ENCODE measurements around the gene SLC47A1.

SLC47A1 gene

DNA sequence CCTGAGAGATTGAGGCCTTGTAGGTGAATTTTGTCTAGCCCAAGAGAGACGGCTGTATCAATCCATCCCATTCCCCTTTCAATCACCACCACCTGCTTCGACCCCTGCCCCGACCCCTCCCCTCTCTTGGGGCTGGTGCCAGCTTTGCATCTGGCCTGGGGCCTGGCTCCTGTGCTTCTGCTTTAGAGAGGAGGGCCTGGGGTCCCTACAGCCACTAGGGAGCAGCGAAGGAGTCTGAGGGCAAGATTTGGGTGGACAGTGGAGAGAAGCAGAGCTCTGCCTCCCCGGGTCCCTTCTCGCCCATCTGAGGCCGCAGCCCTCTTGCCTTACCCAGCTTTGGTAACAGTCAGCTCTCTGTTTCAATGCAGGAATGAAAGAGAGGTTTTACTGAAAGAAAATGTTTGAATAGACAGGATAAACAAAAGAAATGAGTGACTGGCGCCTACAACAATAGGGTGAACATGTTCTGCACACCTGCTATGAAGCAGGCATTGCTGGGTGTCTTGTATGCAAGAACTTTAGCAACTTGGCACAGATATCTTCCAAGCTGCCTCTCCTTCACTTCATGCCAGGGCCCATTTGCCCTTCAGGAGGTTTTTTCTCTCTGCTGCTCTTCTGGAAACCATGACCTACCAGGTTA is 57.4 kb downstream of the SLC47A1 start:
- no peak for DNase-seq (ENCODE audit: low read depth)

DNA sequence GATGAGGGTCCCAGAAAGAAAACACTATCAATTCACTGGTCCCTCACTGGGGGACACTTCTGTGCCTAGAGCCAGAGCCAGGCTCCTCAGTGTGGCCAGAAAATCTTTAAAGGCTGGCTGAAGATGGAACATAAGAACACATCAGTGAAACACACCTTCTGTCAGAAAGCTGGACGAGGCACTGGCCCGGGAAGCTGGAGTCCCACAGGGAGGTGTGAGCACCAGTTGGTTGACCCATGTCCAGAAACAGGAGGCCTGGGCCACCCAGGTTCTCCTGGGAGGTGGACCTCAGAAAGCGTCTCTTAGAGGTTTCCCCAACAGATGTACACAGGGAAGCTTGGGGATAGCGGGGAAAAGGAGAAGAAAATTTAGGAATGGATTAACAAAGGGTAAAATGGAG is 58.7 kb downstream of the SLC47A1 start:
- DNase-seq (ENCODE audit: low read depth) = no peak

DNA sequence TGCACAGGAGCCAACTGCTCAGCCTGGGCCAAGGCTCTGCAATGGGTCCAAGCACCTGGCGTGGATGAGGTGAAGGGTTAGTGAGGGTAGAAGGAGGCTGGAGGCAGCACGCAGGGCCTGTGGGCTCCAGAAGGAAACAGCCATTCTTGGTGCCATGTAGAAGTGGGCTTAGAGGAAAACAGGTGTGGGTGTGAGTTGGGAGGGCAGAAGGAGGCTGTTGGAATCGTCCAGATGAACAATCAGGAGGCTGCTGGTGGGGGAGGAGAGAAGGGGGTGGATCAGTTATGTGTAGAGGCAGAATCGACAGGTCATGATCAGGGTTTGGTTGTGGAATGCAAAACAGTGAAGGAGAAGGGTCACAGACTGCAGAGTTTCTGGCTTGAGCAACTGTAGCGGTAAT is 63.2 kb downstream of the SLC47A1 start:
- no peak for DNase-seq (ENCODE audit: low read depth)

DNA sequence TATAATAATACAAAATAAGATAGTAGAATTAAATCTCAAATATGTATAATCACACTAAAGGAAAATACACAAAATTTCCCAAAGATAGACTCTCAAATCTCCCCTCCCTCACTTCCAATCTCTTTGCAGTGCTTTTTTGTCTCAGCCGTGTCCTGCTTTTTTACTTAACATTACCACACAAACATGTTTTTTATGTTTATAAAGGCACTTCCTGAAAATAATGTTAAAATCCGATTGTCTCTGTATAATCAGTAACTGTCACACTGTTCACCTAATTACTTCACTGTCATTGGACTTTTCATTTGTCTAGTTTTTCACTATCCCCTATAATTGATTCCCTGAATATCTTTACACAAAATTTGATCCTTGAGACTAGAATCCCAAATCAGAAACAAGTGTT is 76.7 kb downstream of the SLC47A1 start:
- no peak for DNase-seq (ENCODE audit: low read depth)

DNA sequence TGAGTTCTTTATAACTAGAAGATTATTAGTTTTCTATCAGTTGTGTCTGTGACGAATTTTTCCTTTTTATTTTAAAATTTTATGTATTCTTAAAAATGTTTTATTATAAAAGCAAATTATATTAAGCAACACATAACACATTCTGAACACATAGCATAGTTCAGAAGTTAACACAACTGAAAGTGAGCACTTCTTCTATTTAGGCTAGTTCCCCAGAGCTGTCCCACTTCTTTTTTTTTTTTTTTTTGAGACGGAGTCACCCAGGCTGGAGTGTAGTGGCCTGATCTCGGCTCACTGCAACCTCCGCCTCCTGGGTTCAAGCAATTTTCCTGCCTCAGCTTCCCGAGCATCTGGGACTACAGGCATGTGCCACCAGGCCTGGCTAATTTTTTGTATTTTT is 77.2 kb downstream of the SLC47A1 start:
- DNase-seq (ENCODE audit: low read depth) = no peak

DNA sequence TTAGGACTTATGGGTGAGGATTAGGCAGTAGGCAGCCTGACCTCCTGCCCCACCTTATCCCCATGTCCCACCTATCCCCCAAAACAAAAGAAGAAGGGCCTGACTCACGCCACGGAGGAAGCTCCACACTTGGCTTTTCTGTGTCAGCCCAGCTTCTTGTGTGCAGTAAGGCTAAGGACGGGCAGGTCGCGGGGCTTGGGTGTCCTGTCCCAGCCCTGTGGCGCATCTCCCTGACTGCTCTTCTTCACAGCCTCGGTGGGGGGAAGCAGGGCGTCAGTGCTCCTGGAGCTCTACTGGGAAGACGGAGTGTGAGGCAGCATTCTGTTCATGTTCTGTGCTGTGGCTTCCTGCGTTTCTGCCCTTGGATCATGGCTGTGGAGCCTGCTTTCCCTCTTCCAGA is 80.3 kb downstream of the SLC47A1 start:
- no peak for DNase-seq (ENCODE audit: low read depth)

DNA sequence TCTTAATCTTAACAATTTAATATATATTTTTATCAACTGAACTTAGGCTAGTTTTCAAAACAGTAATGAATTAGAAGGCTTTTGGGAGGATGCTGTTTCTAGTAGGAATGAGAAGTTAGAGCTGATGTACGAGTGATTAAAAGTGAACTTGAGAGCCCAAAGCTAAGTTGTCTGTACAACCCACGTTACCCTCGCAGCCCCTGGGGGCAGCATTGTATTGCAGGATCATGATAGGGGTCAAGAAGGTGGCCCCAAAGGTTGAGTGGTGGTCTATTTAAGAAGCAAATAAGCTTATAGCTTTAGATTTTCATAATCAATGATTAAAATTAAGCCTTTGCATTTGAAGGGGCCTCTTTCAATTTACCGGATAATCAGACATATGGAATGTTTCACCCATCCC is 81.2 kb downstream of the SLC47A1 start:
- DNase-seq (ENCODE audit: low read depth) = no peak

DNA sequence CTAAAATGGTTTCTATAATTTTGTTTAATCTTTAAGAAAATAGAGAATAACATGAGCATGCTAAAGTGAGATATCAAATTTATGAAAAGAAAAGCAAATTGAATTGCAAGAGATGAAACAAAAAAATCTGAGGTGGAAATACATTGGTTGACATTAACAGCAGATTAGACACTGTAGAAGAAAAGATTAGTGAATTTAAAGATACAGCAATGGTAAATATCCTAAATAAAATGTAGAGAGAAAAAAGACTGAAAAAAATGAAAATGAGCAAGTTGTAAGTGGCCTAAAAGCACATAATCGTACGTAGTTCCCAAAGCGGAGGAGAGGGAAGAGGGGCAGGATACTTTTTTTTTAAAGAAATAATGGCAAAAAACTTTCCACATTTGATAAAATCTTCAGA is 84.4 kb downstream of the SLC47A1 start:
- DNase-seq (ENCODE audit: low read depth) = no peak

DNA sequence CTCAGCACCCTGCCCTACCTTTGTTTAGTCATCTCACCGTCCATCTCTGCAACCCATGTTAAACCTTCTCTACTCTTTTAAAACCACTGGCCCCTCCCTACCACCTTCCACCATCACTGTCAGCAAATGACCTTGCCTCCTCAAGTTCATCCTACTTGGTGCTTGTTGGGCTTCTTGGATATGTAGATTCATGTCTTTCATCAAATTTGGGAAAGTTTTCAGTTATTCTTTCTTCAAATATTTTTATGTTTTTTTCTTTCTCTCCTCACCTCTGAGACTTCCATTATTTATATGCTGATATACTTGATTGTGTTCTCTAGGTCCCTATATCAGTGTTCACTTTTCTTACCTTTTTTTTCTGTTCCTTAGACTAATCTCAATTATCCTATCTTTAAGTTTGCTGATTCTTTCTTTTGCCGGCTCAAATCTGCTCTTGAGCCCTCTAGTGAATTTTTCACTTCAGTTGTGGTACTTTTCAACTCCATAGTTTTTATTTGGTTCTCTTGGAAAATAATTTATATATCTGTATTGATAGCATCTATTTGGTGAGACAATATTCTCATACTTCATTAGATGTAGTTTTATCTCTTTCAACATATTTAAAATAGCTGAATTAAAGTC is 86.2 kb downstream of the SLC47A1 start:
- DNase-seq (ENCODE audit: low read depth) = no peak

DNA sequence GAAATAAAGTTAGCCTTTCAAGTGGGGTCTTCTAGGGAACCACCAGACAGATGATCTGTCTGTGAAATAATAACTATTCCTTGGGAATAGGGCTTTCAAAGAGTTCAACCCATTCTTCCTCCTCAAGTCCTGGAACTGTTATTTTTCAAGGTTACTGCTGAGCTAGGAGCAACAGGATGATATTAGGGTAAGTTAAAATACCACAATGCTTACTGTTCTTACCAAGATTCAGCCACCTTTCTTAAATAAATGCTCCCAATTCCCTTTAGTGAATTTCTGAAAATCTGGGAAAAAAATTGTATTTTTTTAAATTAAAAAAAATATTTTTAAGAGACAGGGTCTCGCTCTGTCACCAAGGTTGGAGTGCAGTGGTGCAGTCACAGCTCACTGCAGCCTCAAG is 88.0 kb downstream of the SLC47A1 start:
- no peak for DNase-seq (ENCODE audit: low read depth)

DNA sequence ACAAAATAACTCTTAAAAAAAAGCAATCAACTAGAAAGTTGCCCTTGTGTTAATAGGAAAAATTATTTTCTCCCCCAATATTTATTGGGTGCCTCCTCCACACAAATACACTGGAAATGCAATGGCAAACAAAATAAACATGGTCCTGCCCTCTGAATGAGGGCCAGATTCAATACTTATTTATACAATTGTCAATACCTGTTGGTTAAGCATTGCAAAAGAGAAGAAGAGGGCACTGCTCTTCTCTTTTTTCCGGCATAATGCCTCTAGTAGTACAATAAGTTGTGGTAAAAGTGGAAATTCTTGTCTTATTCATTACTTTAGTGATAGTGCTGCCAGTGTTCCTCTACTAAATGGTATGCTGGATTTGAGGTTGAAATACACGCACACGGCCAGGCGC is 92.4 kb downstream of the SLC47A1 start:
- DNase-seq (ENCODE audit: low read depth) = no peak

Measured in stimulated activated CD4-positive, alpha-beta T cell treated with anti-CD3 and anti-CD28 coated beads, Interleukin-2, amount 100 ng/mL, for 4 hours (primary cell).